HG03469 (cell line): Measurements from ENCODE around the gene COL27A1.

ENCODE experiments used
- ATAC-seq: cut with Tn5 transposase; IDR thresholded peaks from one replicate; pipeline ENCODE4 v1.9.1; 2021; ENCODE audit warnings: mild to moderate bottlenecking, moderate library complexity, moderate number of reproducible peaks; ENCODE audit not compliant: unreplicated experiment

The COL27A1 gene

GRCh38 chr9:114238891-114239875 lies 83.8 kb downstream of the COL27A1 start:
- no peak for ATAC-seq

DNA sequence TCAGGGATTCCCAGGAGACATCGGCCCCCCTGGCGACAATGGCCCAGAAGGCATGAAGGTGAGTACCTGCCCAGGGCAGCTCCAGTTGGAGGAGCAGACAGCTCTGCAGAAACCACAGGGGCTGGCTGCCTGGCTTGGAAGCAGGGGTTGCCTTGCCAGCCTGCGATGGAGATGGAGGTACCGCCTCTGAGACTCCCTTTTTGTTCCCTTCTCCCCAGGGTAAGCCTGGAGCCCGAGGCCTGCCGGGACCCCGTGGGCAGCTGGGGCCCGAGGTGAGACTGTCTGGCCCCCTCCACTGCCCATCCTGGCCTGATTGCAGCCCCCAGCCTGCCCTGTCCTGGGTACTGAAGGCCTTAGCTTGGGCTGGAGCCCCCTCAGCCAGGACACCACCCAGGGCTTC lies 84.9 kb downstream of the COL27A1 start:
- ATAC-seq: no peak

DNA sequence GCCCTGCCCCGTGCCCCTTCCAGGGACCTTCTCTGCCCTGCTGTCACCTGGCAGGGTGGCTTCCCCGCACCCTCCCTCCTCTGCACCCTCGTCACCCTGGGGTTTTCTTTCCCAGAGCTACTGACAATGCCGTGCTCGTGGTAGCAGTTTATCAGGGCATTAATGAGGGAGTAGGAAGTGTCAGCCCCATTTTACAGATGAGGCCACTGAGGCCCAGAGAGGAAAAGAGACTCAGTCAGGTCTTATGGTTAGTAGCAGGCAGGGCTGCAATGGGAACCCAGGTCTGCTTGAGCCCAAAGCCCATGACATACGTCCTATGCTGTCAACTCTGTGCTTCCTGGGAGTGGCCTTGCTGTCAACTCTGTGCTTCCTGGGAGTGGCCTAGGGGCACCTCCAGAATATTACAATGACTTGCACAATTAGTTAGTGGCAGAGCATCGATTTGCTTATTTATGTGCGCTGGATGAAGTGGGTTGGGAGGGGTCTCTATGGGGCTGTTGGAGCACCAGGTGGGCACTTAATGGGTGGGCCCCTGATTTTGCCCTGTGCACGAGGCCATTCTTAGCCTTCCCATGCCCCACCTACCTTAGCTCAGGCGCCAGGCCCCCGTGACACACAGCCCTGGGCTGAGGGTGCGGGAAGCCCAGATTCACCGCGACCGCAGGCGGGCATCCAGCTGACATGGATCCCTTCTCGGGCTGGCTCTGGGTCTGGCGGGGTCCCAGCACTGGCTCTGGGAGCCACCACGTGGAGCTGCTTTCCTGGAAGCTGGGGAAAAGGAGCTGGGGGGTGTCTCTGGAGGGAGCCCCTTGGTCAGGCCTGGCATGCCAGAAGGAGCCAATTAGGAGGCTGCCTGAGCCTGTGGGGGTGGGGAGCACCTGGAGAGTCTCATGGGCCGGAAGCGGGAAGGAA lies 85.6 kb downstream of the COL27A1 start:
- ATAC-seq: no peak

DNA sequence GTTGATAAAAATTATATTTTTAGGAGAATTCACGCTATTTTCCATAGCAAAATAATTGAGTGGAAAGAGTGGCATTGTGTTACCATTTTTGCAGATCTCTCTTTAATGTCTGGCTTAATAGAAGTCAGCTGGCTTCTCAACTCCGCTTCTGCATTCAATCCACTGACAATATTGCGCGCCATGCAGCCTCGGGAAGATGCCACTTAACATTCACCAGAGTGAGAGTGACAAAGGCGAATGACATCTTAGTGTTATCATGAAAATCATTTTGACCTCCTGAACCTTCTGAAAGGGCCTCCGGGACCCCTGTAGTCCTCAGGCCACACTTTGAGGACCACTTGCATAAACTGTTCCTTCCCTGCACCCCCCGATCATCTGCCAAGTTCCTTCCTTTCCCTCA lies 87.5 kb downstream of the COL27A1 start:
- ATAC-seq: no peak

DNA sequence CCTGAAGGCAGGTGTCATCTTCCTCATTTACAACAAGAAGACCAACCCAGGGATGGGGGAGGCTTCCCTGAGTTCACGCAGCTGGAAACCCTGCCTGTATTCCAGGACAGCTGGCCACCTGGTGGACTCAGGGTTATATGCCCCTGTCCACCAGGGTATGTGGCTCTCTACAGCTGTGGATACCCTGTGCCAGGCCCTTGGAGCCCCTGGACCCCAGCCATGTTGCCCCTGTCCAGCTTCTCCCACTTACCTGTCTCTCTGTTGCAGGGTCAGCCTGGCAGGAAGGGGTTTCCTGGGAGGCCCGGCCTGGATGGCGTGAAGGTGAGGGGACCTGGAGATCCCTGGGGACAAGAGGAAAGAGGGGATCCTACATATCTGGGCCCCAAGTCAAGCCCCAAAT lies 87.9 kb downstream of the COL27A1 start:
- ATAC-seq: no peak

GRCh38 chr9:114244570-114244969 lies 89.2 kb downstream of the COL27A1 start:
- no peak for ATAC-seq

DNA sequence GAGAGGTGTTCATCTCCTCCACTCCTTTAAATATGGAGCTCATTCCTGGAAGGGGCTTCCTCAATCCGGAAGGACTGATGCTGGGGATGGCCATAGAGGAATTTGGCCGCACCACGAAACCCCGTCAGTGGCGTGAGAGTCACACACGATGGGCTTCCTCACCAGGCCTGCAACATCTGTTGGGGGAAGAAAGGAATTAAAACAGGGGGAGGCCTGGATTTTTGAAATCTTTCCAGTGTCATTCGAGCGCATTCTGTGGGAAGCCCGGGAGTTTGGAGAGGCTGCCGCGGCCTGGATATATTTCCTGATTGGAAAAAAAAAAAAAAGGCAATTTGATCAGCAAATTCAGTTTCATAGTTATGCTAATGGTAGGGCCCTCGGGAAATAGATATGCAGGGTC lies 91.2 kb downstream of the COL27A1 start:
- ATAC-seq: no peak

- no peak for ATAC-seq
Measured at GRCh38 chr9:114247077-114247476, 91.7 kb downstream of the COL27A1 start.

DNA sequence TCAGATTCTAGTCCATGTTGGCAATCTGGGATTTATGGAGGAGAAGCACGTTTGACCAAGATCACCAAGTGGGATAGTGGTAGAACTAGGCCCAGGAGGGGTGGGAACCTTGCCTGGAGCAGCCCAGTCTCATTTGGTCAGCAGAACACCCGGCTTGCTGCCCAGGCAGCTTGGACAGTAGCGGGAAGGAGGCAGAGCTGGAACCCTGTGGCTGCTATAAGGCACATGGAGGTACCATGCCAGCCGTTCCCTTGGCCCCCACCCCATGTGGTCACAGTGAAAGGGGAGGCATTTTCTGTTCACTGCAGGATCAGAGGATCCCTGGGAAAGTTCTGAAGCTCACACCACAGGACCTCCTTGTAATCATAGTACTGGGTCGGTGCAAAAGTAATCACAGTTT lies 92.2 kb downstream of the COL27A1 start:
- no peak for ATAC-seq

DNA sequence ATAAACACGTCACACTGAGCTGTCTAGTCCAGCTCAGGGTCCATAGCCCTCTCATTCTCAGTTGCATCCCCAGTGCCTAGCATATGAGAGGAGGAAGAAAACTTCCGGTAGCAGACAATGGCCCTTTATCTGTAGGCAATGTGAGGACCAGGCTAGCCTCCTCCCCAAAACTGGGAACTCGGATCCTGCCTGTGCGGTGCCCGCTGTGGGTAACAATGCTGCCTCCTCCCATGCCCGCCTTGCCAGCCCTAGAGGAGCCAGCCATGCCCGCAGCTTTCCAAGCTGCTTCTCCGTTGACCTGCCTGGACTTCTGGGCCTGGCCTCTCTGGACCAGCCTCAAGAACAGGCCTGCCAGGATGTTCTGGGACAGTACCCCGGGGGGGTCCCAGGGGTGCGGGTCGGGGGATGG lies 93.0 kb downstream of the COL27A1 start:
- no peak for ATAC-seq

DNA sequence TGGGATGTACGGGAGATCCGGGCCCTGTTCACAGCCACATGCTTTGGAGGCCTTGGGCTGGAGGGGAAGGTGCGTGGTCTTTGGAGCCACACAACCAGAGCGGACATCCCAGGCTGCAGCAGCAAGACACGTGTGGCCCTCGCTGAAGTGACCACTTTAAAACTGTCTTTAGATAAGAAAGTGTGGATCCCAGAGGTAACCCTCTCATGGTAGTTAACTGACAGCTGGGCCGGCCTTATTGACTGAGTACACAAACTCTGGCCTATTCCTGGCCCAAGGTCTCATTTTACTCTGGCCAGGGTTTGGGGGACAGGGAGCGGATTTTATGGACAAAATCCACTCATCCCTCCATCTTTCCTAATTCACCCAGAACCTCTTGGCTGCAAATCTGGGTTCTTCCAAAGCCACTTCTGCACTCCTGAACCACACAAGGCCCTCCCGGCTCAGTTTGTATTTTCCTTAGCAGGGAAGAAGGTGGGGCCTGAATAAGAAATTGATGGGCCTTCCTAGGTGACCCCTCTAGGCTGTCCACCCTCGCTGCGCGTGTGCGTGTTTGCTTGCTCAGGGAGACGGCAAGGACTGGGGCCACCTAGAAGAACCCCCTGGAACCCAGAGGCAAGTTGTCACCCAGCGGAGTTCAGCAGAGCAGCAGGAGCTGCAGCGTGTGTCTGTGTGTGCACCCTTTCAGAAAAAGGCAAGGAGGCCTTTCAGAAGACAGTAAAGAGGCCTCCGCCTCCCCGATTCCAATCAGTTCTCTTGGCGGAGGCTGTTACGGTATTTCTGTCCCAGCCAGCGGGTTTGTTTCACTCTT lies 94.3 kb downstream of the COL27A1 start:
- ATAC-seq: no peak

DNA sequence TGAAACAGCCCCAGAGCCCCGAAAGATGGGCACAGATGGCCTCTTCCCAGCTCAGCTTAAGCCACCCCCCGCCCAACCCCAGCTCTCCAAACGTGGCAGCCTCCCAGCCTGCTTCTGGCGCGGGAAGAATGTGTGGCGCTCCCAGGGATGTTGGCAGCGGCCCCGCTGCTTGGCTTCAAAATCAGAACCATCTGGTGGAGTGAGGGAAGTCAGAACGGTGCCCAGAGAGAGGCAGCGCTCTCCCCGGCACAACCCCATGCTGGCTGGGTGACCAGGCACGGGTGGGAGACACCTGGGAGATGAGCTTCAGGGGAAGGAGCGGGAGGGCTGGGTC lies 94.9 kb downstream of the COL27A1 start:
- no peak for ATAC-seq

- no peak for ATAC-seq
Measured at GRCh38 chr9:114250648-114251047, 95.3 kb downstream of the COL27A1 start.

- ATAC-seq: no peak
Measured at GRCh38 chr9:114252394-114252793, 97.1 kb downstream of the COL27A1 start.

- no peak for ATAC-seq
Measured at GRCh38 chr9:114256827-114257328, 101.5 kb downstream of the COL27A1 start.

DNA sequence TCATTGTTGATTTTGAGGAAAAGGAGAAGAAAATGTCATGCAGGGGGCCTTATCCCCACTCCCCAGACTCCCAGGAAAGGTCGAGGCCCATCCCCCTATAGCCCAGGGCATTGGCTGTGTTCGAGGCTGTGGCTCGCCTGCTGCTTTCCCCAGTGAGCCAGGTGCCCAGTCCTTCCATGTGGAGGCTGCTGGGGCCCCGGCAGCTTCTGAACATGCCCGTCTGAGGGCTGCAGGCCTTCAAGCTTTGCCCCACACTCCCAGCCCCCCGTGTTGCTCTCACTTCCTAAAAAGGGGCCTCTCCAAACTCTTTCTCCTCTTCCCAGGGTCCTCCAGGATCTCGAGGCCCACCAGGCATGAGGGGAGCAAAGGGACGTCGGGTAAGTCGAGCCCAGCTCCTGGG lies 102.9 kb downstream of the COL27A1 start:
- no peak for ATAC-seq

DNA sequence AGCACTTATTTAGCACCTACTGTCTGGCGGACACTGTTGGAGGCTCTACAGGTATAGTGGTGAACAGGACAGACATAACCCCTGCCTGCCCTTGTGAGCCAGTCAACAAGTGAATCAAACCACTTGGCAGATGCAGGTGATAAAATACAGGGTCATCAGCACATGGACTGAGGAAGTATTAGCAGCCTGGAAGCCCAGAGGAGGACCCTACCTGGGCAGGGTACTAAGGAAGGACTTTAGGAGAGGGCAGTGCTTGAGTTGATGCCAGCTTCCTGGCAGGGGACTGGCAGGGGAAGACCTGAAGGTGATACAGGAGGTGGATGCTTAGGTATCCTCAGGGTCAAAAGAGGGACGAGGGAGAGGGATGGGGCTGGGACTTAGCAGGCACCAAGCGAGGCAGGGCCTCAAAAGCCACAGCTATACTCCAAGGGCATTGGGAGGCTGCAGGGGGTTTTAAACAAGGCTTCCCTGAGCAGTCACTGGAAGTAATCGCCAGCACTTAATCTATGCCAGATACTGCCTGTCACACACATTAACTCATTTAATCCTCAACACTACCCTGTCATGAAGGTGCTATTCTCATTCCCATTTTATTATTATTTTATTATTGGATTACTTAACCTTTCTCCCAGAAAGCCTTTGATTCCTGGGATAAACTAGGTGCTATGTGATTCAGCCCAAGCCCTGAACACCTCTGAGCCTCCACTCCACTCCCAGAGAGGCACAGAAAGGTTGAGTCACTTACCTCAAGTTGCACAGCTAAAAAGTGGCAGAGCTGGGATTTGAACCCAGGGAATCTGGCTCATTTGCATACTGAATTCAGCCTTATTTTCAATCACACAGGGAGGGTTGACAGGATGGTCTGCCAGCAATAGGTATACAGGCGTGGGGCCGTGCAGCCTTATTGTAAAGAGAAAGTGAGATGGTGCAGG lies 103.8 kb downstream of the COL27A1 start:
- ATAC-seq: no peak

- ATAC-seq: no peak
Measured at GRCh38 chr9:114259798-114260523, 104.6 kb downstream of the COL27A1 start.

GRCh38 chr9:114261026-114261425 lies 105.7 kb downstream of the COL27A1 start:
- ATAC-seq: no peak
